GM12875 (cell line): Measurements from ENCODE around the gene ZBTB43.
A peak's percentile ranks its signal among the peaks of the same experiment; 100 is the strongest.
"Not testable (repeated sequence)": the region's sequence is repeated elsewhere in the genome, so short reads cannot be mapped to it uniquely, and the experiment has no call there.

ENCODE experiments used
- H3K4me3 ChIP-seq: one replicate; pipeline ENCODE4 v1.5.1; 2011; ENCODE audit warnings: low read depth, low read length, control low read depth
- TF ChIP-seq, protein P1 (sequence below): IDR thresholded peaks from 2 replicates; pipeline ENCODE4 v1.5.1; 2011; ENCODE audit warnings: low read depth, mild to moderate bottlenecking, control low read depth, inconsistent platforms, low read length, moderate library complexity, borderline replicate concordance; ENCODE audit not compliant: insufficient read depth

The ZBTB43 gene

DNA sequence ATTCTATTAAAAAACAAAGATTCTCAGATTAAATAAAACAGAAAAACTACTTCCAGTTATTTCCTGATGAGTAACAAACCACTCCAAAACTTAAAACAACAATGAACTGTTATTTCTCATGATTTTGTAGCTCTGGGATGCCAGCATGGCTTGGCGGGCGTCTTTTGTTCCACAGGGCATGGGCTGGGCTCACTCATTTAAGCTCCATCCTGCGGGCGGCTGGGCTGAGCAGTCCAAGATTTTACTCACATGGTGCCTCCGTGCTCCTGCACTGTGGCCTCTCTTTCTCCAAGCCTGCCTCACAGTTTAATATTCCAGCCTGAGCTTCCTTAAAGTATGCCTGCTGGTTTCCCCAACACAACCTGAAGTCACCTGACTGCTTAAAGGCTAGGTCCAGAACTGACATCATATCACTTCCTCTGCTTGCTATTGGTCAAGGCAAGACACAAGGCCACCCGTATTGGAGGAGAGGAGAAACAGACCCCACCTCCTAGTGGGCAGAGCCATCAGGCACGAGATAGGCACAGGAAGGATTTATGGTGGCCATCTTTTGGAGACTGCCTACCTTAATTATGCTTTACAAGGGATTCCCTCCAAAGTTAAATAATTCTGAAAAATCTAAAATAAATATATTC, 41.6 kb upstream of the ZBTB43 start:
- TF ChIP-seq, protein P1, sequence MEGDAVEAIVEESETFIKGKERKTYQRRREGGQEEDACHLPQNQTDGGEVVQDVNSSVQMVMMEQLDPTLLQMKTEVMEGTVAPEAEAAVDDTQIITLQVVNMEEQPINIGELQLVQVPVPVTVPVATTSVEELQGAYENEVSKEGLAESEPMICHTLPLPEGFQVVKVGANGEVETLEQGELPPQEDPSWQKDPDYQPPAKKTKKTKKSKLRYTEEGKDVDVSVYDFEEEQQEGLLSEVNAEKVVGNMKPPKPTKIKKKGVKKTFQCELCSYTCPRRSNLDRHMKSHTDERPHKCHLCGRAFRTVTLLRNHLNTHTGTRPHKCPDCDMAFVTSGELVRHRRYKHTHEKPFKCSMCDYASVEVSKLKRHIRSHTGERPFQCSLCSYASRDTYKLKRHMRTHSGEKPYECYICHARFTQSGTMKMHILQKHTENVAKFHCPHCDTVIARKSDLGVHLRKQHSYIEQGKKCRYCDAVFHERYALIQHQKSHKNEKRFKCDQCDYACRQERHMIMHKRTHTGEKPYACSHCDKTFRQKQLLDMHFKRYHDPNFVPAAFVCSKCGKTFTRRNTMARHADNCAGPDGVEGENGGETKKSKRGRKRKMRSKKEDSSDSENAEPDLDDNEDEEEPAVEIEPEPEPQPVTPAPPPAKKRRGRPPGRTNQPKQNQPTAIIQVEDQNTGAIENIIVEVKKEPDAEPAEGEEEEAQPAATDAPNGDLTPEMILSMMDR, result no peak

DNA sequence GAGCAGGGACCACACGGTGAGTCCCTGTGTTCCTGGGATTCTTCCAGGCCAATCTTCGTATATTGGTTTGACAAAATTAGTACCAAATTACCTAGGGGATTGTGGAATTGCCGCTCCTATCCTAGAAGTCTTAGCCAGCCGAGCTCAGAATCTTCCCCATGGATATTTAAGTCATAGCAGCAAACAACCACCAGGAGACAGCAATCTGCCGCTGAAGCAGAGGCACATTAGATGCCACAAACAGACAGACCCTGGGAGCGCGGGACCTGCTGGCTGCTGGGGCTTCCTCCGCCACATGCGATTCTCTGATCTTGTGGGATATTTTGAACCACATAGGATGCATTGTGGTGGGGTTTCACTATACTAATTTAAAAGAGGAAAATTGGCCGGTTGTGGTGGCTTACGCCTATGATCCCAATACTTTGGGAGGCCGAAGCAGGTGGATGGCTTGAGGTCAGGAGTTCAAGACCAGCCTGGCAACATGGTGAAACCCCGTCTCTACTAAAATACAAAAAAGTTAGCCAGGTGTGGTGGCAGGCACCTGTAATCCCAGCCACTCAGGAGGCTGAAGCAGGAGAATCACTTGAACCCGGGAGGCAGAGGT, 31.7 kb upstream of the ZBTB43 start:
- H3K4me3 ChIP-seq, result no peak overlapping the region
- TF ChIP-seq, protein P1, result peak; percentile 44; the same call in 1 of the 2 replicates

More for the DNA sequence above, 41.6 kb upstream of the ZBTB43 start:
- H3K4me3 ChIP-seq, result no peak overlapping the region

DNA sequence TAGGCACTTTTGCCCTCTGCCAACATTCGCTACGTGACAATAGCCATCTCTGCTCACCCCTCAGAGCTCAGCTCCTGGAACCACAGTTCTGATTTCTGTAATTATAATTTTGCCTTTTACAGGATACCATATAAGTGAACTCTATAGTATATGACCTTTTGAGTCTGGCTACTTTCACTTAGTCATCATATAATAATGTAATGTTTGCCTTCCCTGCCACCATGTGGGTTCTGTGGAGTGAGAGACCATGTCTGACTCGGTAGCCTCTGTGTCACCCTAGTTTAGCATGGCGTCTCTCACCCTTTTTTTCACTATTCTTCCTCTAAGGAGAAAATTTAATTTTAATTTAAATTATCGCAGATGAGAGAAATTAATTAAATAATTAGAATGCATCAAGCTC, 28.9 kb upstream of the ZBTB43 start:
- TF ChIP-seq, protein P1, result no peak

DNA sequence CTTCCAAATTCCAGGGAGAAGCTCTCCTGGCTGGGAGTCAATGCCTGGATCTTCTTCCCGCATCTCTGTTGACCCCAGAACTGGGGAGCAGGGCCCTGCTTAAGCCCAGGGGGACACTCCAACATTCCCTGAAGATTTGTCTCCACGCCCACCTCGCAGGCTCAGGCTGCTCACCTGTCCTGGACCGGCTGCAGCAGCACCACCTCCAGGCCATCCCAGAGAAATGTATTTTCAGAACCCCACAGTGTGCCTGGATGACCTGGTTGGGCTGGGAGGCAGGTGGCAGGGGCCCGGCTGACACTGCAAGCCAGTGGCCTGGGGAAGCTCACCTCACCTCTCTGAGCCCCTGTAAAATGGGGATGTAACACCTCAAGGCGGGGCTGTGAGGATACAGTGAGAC, 27.1 kb upstream of the ZBTB43 start:
- TF ChIP-seq, protein P1, result peak; percentile 39; the same call in 1 of the 2 replicates
- H3K4me3 ChIP-seq, result no peak overlapping the region

More for the DNA sequence above, 28.9 kb upstream of the ZBTB43 start:
- H3K4me3 ChIP-seq, result no peak overlapping the region

DNA sequence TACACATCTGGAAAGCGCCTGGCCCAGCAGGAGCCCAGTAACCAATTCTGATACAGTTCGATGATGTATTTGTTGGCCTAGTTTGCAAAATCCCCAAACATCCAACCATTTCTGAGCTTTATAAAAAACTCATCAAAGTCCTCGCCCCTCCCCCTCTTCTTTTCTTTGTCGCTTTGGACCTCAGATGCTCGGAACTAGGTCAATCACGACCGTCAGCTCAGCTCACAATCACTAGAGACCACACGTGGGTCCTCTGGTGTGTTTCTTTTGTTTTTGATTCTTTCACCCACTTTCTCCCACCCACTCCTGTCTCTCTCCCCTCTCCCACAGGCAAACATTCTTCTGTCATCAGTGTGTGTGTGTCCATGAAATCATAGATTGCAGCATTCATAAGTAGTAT, 26.7 kb upstream of the ZBTB43 start:
- TF ChIP-seq, protein P1, result no peak
- H3K4me3 ChIP-seq, result no peak overlapping the region

DNA sequence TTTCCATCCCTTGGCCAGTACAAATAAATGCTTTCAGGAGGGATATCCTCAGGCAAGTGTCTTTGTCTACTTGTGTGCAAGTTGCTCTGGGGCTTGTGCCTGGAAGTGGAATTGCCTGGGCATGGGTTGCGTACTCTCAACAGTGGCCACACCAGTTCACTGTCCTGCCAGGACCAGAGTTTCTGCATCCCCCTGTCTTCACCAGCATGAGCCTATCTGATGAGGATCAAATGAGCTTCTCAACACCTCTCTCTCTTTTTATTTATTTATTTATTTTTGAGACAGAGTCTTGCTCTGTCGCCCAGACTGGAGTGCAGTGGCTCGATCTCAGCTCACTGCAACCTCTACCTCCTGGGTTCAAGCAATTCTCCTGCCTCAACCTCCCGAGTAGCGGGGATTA, 26.1 kb upstream of the ZBTB43 start:
- not testable (repeated sequence) for H3K4me3 ChIP-seq

DNA sequence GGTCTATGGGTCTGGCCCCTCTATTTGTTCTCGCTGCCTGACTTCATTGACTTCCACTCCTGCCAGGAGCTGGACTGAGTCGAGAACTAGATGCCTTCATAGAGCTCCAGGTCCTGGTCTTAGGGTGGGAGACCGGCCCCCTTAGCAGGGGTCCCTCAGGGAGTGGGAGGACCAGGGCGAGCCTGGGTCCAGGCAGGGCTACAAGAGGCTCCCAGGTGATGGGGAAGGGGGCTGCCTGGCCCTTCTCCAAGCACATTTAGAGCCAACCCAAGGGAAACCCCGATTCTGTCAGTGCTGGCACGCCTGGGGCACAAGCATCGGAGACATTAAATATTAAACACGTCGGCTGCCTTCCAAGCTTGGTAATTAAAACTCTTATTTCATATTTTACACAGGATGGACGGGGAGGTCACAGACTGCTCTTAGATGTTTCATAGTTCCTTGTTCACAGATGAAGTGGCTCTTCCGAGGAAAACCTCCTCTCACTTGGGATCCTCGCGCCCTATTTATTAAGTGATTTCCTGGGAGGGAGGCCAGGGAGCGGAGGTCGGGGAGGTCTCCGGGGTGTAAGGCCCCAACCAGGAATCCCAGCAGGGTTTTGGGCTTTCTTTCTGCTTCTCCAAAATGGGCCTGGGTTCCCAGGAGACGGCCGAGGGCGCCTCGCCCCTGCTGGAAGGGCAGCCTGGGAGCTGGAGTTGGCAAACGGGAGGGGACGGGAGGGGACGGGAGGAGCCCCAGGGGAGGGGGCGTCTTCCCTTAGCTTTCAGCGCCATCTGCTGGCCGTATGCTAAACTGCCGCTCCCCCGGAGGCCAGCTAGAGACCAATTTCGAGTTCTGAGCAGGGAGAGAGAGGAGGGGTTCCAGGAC, 23.4 kb upstream of the ZBTB43 start:
- H3K4me3 ChIP-seq, result no peak overlapping the region
- TF ChIP-seq, protein P1, result peak; percentile 84
